OCI-M1 (cell line): ENCODE measurements around the gene BLACAT1.
A peak's percentile ranks its signal among the peaks of the same experiment; 100 is the strongest.

ENCODE experiments used
- DNase-seq: peaks from one replicate; lab custom pipeline; 2025; lab: John Stamatoyannopoulos, UW

The BLACAT1 gene

GRCh38 chr1:205455581-205456382 lies at the start of gene BLACAT1:
BLACAT1 (minus strand) TSS chr1:205456045.
- DNase-seq, result no peak

- DNase-seq, result no peak
These were observed 49.4 kb upstream of the BLACAT1 start for GRCh38 chr1:205505076-205505729.

- DNase-seq, result peak; percentile 88
These were observed 48.6 kb upstream of the BLACAT1 start, which contains the start of gene CDK18 for GRCh38 chr1:205504311-205505075. CDK18 (plus strand) TSS chr1:205504669; CDS start chr1:205523168, 18,499 bp downstream.

- no peak for DNase-seq
These were observed 47.1 kb upstream of the BLACAT1 start for GRCh38 chr1:205502992-205503391.

- no peak for DNase-seq
These were observed 46.4 kb upstream of the BLACAT1 start for GRCh38 chr1:205502111-205502810.

- no peak for DNase-seq
These were observed 44.7 kb upstream of the BLACAT1 start for GRCh38 chr1:205500240-205501233.

GRCh38 chr1:205499789-205500188 lies 43.9 kb upstream of the BLACAT1 start:
- no peak for DNase-seq

GRCh38 chr1:205497351-205497750 lies 41.5 kb upstream of the BLACAT1 start:
- no peak for DNase-seq

- DNase-seq, result no peak
These were observed 40.8 kb upstream of the BLACAT1 start for GRCh38 chr1:205496661-205497060.

GRCh38 chr1:205495237-205495823 lies 39.5 kb upstream of the BLACAT1 start:
- DNase-seq, result no peak

GRCh38 chr1:205494115-205494514 lies 38.3 kb upstream of the BLACAT1 start:
- no peak for DNase-seq

- DNase-seq, result peak; percentile 20
These were observed 37.6 kb upstream of the BLACAT1 start for GRCh38 chr1:205493241-205494085.

- no peak for DNase-seq
These were observed 36.9 kb upstream of the BLACAT1 start for GRCh38 chr1:205492774-205493173.

GRCh38 chr1:205492201-205492667 lies 36.4 kb upstream of the BLACAT1 start:
- no peak for DNase-seq

GRCh38 chr1:205491794-205492193 lies 35.9 kb upstream of the BLACAT1 start:
- no peak for DNase-seq

GRCh38 chr1:205488074-205488723 lies 32.4 kb upstream of the BLACAT1 start:
- DNase-seq, result peak; percentile 82

- DNase-seq, result no peak
These were observed 30.4 kb upstream of the BLACAT1 start for GRCh38 chr1:205486258-205486657.
